SK-N-SH treated with all-trans-retinoic acid at 6 μM for 48 hours (cell line): Measurements from ENCODE around the gene HOXC5.

Source experiments
- ATAC-seq: fragments of 200-7000 bp; cut with Tn5 transposase; 3 replicates; pipeline ENCODE4 v1.9.1; 2020; ENCODE audit warnings: mild to moderate bottlenecking, moderate library complexity
- ARNTL ChIP-seq: fragments of 450-650 bp; formaldehyde crosslinking; IDR thresholded peaks from 2 replicates; pipeline ENCODE4 v1.5.0; 2020; ENCODE audit warnings: low read depth, mild to moderate bottlenecking, moderate library complexity, borderline replicate concordance
- BACH2 ChIP-seq: fragments of 250-450 bp; sonication (Bioruptor Pico); IDR thresholded peaks from 2 replicates; pipeline ENCODE4 v1.9.0; 2021; ENCODE audit warnings: mild to moderate bottlenecking, borderline replicate concordance
- CSDC2 ChIP-seq: fragments of 250-450 bp; sonication (Bioruptor Pico); IDR thresholded peaks from 2 replicates; pipeline ENCODE4 v1.5.0; 2020; ENCODE audit warnings: mild to moderate bottlenecking, moderate library complexity
- ESRRG ChIP-seq: fragments of 250-450 bp; sonication (Bioruptor Pico); IDR thresholded peaks from 2 replicates; pipeline ENCODE4 v1.6.1; 2021; ENCODE audit warnings: mild to moderate bottlenecking
- GLIS3 ChIP-seq: fragments of 250-450 bp; sonication (Bioruptor Pico); IDR thresholded peaks from 2 replicates; pipeline ENCODE4 v1.5.0; 2020; ENCODE audit warnings: mild to moderate bottlenecking, moderate library complexity
- ISL1 ChIP-seq: fragments of 250-450 bp; sonication (Bioruptor Pico); IDR thresholded peaks from 2 replicates; pipeline ENCODE4 v2.1.2; 2022; ENCODE audit warnings: mild to moderate bottlenecking, moderate library complexity
- OSR1 ChIP-seq: fragments of 250-450 bp; sonication (Bioruptor Pico); IDR thresholded peaks from 2 replicates; pipeline ENCODE4 v1.8.0; 2022; ENCODE audit warnings: moderate library complexity, mild to moderate bottlenecking, inconsistent platforms
- PPARA ChIP-seq: fragments of 250-450 bp; sonication (Bioruptor Pico); IDR thresholded peaks from 2 replicates; pipeline ENCODE4 v1.5.0; 2020; ENCODE audit warnings: mild to moderate bottlenecking, borderline replicate concordance
- SNAI2 ChIP-seq: fragments of 250-450 bp; sonication (Bioruptor Pico); IDR thresholded peaks from 2 replicates; pipeline ENCODE4 v1.5.0; 2020; ENCODE audit warnings: mild to moderate bottlenecking, moderate library complexity
- TCF4 ChIP-seq: fragments of 250-450 bp; sonication (Bioruptor Pico); IDR thresholded peaks from 2 replicates; pipeline ENCODE4 v1.8.0; 2021; ENCODE audit warnings: mild to moderate bottlenecking, moderate library complexity, borderline replicate concordance
- TOX ChIP-seq: fragments of 250-450 bp; sonication (Bioruptor Pico); IDR thresholded peaks from 2 replicates; pipeline ENCODE4 v1.8.0; 2021; ENCODE audit warnings: mild to moderate bottlenecking, moderate library complexity, borderline replicate concordance
- ZFP3 ChIP-seq: fragments of 250-450 bp; sonication (Bioruptor Pico); IDR thresholded peaks from 2 replicates; pipeline ENCODE4 v1.5.0; 2020; ENCODE audit warnings: mild to moderate bottlenecking, moderate library complexity
- ZFP30 ChIP-seq: fragments of 450-650 bp; formaldehyde crosslinking; IDR thresholded peaks from 2 replicates; pipeline ENCODE4 v1.5.0; 2022; ENCODE audit warnings: mild to moderate bottlenecking, moderate library complexity
- ZNF565 ChIP-seq: fragments of 450-650 bp; formaldehyde crosslinking; conservative IDR thresholded peaks from 2 replicates; pipeline ENCODE4 v1.5.0; 2020; ENCODE audit warnings: low read depth, mild to moderate bottlenecking, moderate library complexity
- ZNF70 ChIP-seq: fragments of 450-650 bp; formaldehyde crosslinking; IDR thresholded peaks from 2 replicates; pipeline ENCODE4 v1.5.0; 2020; ENCODE audit warnings: mild to moderate bottlenecking, moderate library complexity
- ZNF8 ChIP-seq: fragments of 450-650 bp; formaldehyde crosslinking; IDR thresholded peaks from 2 replicates; pipeline ENCODE4 v1.5.0; 2020; ENCODE audit warnings: mild to moderate bottlenecking, moderate library complexity
- TF ChIP-seq, protein P1 (sequence below): fragments of 250-450 bp; sonication (Bioruptor Pico); IDR thresholded peaks from 2 replicates; pipeline ENCODE4 v1.8.0; 2020; ENCODE audit warnings: mild to moderate bottlenecking, moderate library complexity, borderline replicate concordance
- TF ChIP-seq, protein P2 (sequence below): fragments of 250-450 bp; sonication (Bioruptor Pico); IDR thresholded peaks from 2 replicates; pipeline ENCODE4 v1.5.1; 2020; ENCODE audit warnings: low read depth, mild to moderate bottlenecking, moderate library complexity
- TF ChIP-seq, protein P3 (sequence below): fragments of 250-450 bp; sonication (Bioruptor Pico); IDR thresholded peaks from 2 replicates; pipeline ENCODE4 v1.5.1; 2021; ENCODE audit warnings: mild to moderate bottlenecking, moderate library complexity

Gene HOXC5

DNA sequence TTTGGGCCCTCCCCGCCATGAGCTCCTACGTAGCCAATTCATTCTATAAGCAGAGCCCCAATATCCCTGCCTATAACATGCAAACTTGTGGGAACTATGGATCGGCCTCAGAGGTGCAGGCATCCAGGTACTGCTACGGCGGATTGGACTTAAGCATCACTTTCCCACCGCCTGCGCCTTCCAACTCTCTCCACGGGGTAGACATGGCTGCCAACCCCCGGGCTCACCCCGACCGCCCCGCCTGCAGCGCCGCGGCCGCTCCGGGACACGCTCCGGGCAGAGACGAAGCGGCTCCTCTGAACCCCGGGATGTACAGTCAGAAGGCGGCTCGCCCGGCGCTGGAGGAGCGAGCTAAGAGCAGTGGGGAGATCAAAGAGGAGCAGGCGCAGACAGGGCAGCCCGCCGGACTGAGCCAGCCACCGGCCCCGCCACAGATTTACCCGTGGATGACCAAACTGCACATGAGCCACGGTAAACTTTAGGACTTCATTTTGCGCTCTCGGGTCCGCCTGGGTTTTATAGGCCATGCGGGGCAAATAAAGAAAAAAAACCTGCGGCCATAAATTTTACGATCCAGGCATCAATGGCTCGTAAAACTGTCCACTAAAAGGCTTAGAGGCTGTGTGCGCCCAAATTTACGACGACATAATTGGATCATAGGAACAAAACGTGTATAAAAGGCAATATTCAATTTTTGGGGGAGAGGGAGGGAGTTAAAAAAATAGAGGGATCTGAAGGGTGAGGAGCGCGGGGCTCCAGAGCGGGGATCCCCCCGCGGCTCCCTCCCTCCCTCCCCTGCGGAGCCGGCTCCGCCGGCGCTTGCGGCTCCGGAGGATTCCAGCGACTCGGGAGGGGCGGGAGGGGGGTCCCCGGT, 493 bp downstream of the HOXC5 start:
- no peak for TF ChIP-seq ESRRG (CRISPR knock-in tag)
- TF ChIP-seq PPARA (CRISPR knock-in tag), result no peak
- no peak for TF ChIP-seq BACH2
- no peak for TF ChIP-seq TCF4 (CRISPR knock-in tag)
- no peak for TF ChIP-seq ZFP3 (CRISPR knock-in tag)
- no peak for TF ChIP-seq GLIS3 (CRISPR knock-in tag)
- TF ChIP-seq OSR1 (CRISPR knock-in tag), result no peak
- TF ChIP-seq ARNTL (CRISPR knock-in tag), result no peak
- TF ChIP-seq SNAI2 (CRISPR knock-in tag), result no peak
- TF ChIP-seq CSDC2 (CRISPR knock-in tag), result no peak
- TF ChIP-seq ZNF565 (CRISPR knock-in tag), result no peak
- peak; percentile 76 for ATAC-seq

DNA sequence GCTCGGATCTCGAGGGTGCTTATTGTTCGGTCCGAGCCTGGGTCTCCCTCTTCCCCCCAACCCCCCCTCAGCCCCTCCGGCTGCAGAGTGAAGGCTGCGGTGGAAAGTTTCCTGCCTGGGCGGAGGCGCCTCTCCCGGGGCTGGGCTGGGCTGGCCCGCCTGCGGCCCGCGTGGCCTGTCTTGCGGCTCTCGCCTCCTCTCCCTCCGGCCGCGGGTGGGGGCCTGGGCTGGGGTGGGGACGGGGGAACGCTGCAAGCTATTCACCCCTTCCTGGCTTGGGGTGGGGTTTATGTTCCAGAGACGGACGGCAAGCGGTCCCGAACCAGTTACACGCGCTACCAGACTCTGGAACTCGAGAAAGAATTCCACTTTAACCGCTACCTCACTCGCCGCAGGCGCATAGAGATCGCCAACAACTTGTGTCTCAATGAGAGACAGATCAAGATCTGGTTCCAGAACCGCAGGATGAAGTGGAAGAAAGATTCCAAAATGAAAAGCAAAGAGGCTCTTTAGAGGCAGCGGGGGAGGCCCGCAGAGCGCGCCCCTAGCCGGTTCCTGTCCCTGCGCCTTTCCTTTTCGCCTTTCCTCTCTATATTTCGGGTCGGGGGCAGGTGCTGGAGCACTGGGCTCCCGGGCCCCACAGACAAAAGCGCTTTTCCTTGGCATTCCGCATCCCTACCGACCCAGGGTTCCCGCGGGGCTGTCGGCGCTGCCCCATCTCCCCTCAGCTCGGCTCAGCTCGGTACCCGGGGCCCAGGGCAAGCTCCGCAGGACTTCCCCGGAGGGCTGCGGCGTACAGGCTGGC, 1.3 kb downstream of the HOXC5 start:
- TF ChIP-seq BACH2 (no peak), ZNF565 (CRISPR knock-in tag) (no peak)
- peak; percentile 60 for ATAC-seq

DNA sequence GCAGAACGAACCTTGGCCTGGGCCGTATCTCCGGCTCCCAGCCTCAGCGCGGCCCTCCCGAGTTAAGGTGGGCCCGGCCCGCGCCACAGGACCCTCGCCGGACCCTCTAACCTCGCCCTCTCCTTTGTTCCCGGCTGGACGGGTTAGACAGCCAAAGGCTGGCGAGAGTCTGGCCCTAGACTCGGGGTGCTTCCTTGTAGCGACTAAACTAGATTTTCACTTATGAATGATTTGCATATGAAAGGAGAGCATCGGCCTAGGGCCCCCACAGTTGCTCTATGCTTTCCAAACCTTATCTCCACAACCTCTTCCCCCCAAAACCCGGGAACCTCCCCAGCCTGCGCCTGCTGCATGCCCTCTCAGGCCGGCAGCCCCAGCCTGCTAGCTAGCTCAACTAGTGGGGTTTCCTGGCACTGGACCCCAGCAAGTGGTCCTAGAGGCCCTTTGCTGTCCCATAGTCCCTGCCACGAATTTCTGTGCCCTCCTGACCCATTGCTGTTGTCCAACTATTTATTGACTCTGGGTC, 2.0 kb downstream of the HOXC5 start:
- TF ChIP-seq, protein P1, sequence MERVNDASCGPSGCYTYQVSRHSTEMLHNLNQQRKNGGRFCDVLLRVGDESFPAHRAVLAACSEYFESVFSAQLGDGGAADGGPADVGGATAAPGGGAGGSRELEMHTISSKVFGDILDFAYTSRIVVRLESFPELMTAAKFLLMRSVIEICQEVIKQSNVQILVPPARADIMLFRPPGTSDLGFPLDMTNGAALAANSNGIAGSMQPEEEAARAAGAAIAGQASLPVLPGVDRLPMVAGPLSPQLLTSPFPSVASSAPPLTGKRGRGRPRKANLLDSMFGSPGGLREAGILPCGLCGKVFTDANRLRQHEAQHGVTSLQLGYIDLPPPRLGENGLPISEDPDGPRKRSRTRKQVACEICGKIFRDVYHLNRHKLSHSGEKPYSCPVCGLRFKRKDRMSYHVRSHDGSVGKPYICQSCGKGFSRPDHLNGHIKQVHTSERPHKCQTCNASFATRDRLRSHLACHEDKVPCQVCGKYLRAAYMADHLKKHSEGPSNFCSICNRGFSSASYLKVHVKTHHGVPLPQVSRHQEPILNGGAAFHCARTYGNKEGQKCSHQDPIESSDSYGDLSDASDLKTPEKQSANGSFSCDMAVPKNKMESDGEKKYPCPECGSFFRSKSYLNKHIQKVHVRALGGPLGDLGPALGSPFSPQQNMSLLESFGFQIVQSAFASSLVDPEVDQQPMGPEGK (CRISPR knock-in tag), result no peak
- no peak for TF ChIP-seq SNAI2 (CRISPR knock-in tag)
- TF ChIP-seq ZNF70 (CRISPR knock-in tag), result no peak
- TF ChIP-seq ZNF8 (CRISPR knock-in tag), result no peak
- no peak for TF ChIP-seq PPARA (CRISPR knock-in tag)
- TF ChIP-seq TCF4 (CRISPR knock-in tag), result no peak
- TF ChIP-seq ARNTL (CRISPR knock-in tag), result no peak
- no peak for TF ChIP-seq CSDC2 (CRISPR knock-in tag)
- TF ChIP-seq, protein P2, sequence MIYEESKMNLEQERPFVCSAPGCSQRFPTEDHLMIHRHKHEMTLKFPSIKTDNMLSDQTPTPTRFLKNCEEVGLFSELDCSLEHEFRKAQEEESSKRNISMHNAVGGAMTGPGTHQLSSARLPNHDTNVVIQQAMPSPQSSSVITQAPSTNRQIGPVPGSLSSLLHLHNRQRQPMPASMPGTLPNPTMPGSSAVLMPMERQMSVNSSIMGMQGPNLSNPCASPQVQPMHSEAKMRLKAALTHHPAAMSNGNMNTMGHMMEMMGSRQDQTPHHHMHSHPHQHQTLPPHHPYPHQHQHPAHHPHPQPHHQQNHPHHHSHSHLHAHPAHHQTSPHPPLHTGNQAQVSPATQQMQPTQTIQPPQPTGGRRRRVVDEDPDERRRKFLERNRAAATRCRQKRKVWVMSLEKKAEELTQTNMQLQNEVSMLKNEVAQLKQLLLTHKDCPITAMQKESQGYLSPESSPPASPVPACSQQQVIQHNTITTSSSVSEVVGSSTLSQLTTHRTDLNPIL (CRISPR knock-in tag), result no peak
- TF ChIP-seq OSR1 (CRISPR knock-in tag), result no peak
- no peak for TF ChIP-seq ZFP30 (CRISPR knock-in tag)
- TF ChIP-seq ZFP3 (CRISPR knock-in tag), result no peak
- TF ChIP-seq ZNF565 (CRISPR knock-in tag), result no peak
- no peak for TF ChIP-seq TOX (CRISPR knock-in tag)
- TF ChIP-seq ISL1 (CRISPR knock-in tag), result no peak
- TF ChIP-seq, protein P3, sequence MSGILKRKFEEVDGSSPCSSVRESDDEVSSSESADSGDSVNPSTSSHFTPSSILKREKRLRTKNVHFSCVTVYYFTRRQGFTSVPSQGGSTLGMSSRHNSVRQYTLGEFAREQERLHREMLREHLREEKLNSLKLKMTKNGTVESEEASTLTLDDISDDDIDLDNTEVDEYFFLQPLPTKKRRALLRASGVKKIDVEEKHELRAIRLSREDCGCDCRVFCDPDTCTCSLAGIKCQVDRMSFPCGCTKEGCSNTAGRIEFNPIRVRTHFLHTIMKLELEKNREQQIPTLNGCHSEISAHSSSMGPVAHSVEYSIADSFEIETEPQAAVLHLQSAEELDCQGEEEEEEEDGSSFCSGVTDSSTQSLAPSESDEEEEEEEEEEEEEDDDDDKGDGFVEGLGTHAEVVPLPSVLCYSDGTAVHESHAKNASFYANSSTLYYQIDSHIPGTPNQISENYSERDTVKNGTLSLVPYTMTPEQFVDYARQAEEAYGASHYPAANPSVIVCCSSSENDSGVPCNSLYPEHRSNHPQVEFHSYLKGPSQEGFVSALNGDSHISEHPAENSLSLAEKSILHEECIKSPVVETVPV (CRISPR knock-in tag), result no peak
- no peak for TF ChIP-seq BACH2
- no peak for ATAC-seq

DNA sequence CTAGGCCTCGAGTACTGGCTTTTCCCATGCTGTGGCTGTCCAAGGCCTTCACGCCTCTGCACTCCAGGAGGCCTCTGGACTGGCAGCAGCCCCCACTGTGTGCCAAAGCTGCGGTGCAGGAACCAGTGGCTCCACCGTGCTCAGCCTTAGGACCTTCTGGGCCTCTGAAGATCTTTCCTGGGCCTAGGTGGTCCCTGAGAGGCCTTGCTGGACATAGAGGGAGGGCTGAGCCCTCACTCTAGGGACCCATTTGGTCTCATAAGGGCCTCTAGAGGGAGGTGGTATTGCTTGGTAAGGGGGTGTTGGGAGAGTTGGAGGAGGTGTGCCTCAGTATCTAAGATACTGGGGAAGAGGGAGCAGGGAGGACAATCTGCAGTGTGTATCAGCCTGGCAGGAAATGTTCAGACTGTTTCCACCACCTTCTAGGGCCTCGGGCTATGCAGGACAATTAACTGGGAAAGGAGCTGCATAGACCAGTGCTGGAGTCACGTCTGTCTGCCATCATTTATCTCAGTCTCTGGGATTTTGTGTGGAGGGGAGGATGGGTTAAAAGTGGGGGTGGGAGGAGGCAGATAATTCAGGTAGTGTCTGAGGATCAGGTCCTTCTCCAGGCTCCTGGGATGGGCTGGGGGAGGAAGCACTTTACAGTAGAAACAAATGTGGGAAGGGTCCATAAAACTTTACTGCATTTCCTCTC, 2.9 kb downstream of the HOXC5 start:
- no peak for TF ChIP-seq OSR1 (CRISPR knock-in tag)
- no peak for TF ChIP-seq ISL1 (CRISPR knock-in tag)
- no peak for ATAC-seq
